ENCODE data around the gene ACTBL2.

The ACTBL2 gene

DNA sequence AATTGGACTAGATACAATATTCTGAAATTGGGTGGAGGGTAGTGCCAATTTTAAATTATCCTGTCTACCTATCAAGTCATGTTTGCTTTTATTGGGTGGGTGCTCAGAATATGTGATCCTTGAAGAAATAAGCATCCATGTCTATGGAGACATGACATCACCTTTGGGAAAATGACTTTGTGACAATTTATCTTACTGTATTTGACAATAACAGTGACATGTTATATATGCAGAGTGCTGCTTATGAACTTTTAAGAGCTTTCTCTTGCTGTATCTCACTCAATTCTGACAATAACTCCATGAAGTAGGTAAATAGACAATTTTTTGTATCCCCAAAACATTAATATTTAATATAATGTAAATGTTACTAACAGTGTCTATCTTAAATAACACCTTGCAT, 15.1 kb upstream of the ACTBL2 start:
- TF ChIP-seq, protein P1, sequence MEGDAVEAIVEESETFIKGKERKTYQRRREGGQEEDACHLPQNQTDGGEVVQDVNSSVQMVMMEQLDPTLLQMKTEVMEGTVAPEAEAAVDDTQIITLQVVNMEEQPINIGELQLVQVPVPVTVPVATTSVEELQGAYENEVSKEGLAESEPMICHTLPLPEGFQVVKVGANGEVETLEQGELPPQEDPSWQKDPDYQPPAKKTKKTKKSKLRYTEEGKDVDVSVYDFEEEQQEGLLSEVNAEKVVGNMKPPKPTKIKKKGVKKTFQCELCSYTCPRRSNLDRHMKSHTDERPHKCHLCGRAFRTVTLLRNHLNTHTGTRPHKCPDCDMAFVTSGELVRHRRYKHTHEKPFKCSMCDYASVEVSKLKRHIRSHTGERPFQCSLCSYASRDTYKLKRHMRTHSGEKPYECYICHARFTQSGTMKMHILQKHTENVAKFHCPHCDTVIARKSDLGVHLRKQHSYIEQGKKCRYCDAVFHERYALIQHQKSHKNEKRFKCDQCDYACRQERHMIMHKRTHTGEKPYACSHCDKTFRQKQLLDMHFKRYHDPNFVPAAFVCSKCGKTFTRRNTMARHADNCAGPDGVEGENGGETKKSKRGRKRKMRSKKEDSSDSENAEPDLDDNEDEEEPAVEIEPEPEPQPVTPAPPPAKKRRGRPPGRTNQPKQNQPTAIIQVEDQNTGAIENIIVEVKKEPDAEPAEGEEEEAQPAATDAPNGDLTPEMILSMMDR (IDR thresholded peaks at IDR 0.05; ENCODE audit: unreplicated experiment in 3 of 3) = no peak
- Mint-ChIP-seq H3K27ac (no peak overlapping the region), H3K36me3 (ENCODE audit: low read depth) (no peaks in the 10 kb centered on the region), H3K4me3 (no peak overlapping the region), H3K4me1 (peaks cover 49% of the 10 kb centered on the region), H3K27me3 (ENCODE audit: low read depth) (peaks cover 7% of the 10 kb centered on the region), H3K9me3 (no peaks in the 10 kb centered on the region)

DNA sequence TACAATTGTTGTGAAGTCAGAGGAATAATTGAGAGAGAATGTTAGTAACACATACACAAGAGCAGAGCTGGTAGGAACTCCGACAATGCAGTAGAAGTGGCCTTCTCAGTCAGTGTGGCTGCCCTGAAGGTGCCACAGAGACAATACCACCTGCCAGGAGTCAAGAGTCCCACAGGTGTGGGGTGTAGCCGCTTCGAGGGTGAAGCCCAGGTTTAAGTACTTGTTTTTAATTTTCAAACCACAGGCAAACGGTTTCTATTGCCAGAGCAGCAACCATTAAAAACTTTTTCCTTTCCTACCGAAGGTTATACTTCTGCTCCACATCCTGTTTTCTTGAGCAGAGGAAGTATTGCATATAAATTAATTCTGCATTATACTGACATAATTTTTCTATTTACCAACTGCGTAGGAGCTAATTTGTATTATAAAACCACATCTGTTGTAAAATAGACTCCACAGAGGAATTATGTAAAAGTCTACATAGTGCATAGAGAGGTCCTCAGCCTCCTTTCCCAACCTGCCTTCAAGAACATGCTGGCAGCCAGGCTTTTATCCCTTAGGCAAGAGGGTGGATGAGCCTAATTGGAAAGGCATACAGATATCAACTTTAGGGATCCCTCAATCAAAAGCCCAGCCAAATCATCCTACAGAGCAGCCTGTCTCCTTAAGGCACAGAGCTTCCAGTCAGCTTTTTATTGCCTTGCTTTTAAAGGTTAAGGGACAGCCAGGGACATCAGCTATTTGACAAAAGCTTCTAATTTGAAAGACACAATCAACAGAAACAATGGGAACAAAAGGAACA, 12.9 kb upstream of the ACTBL2 start:
- no peak overlapping the region for H3K4me3 Mint-ChIP-seq
- no peaks in the 10 kb centered on the region for H3K36me3 Mint-ChIP-seq (ENCODE audit: low read depth)
- peaks cover 7% of the 10 kb centered on the region for H3K27me3 Mint-ChIP-seq (ENCODE audit: low read depth)
- H3K4me1 Mint-ChIP-seq = peaks cover 28% of the 10 kb centered on the region
- H3K27ac Mint-ChIP-seq = peak overlapping the region; percentile 26 to 89 (median 54)
- H3K9me3 Mint-ChIP-seq = no peaks in the 10 kb centered on the region
- TF ChIP-seq, protein P1 (IDR thresholded peaks at IDR 0.05; ENCODE audit: unreplicated experiment in 3 of 3) = no peak

- peak overlapping the region; percentile 26 to 89 (median 50) for H3K27ac Mint-ChIP-seq
- TF ChIP-seq, protein P1 (IDR thresholded peaks at IDR 0.05; ENCODE audit: unreplicated experiment in 3 of 3) = no peak
- no peaks in the 10 kb centered on the region for H3K9me3 Mint-ChIP-seq
- no peak overlapping the region for H3K4me3 Mint-ChIP-seq
- H3K4me1 Mint-ChIP-seq = peaks cover 27% of the 10 kb centered on the region
- H3K36me3 Mint-ChIP-seq (ENCODE audit: low read depth) = no peaks in the 10 kb centered on the region
- peaks cover 7% of the 10 kb centered on the region for H3K27me3 Mint-ChIP-seq (ENCODE audit: low read depth)
Observed at GRCh38 chr5:57494104-57495098, 11.8 kb upstream of the ACTBL2 start.

- H3K9me3 Mint-ChIP-seq = no peaks in the 10 kb centered on the region
Observed at GRCh38 chr5:57493034-57493433, 10.4 kb upstream of the ACTBL2 start.

GRCh38 chr5:57492632-57493031, 10.0 kb upstream of the ACTBL2 start:
- Mint-ChIP-seq H3K9me3 (no peaks in the 10 kb centered on the region), H3K27ac (peak overlapping the region in 1 of 3 experiments; percentile 8), H3K27me3 (ENCODE audit: low read depth) (peaks cover 7% of the 10 kb centered on the region), H3K36me3 (ENCODE audit: low read depth) (no peaks in the 10 kb centered on the region), H3K4me3 (no peak overlapping the region), H3K4me1 (peaks cover 33% of the 10 kb centered on the region)
- TF ChIP-seq, protein P1 (IDR thresholded peaks at IDR 0.05; ENCODE audit: unreplicated experiment in 3 of 3) = no peak

More at GRCh38 chr5:57493034-57493433, 10.4 kb upstream of the ACTBL2 start:
- peaks cover 7% of the 10 kb centered on the region for H3K27me3 Mint-ChIP-seq (ENCODE audit: low read depth)
- no peaks in the 10 kb centered on the region for H3K36me3 Mint-ChIP-seq (ENCODE audit: low read depth)
- H3K27ac Mint-ChIP-seq = peak overlapping the region in 1 of 3 experiments; percentile 31
- peaks cover 29% of the 10 kb centered on the region for H3K4me1 Mint-ChIP-seq
- H3K4me3 Mint-ChIP-seq = no peak overlapping the region
- TF ChIP-seq, protein P1 (IDR thresholded peaks at IDR 0.05; ENCODE audit: unreplicated experiment in 3 of 3) = no peak
